GM23248 (cell line): ENCODE data around the gene SEPTIN5. TPM values are rescaled to one million over a fixed set of nuclear protein-coding genes. Genes with fewer than 3 reads are reported as not detected.

ENCODE experiments used
- DNase-seq: peaks from one replicate; pipeline ENCODE4 v3.0.0-alpha.2; 2015
- H2AFZ ChIP-seq: fragments of 200-600 bp; sonication (generic); 2 replicates; pipeline ENCODE4 v1.6.1; 2016; ENCODE audit warnings: antibody characterized with exemption
- H3F3A ChIP-seq: fragments of 200-600 bp; sonication (generic); 2 replicates; pipeline ENCODE4 v1.6.1; 2016; ENCODE audit warnings: mild to moderate bottlenecking, antibody characterized with exemption, mixed run types; ENCODE audit not compliant: insufficient read depth
- H3K27ac ChIP-seq: fragments of 200-600 bp; sonication (generic); 2 replicates; pipeline ENCODE4 v1.5.1; 2016; ENCODE audit warnings: mild to moderate bottlenecking
- H3K27me3 ChIP-seq: fragments of 200-600 bp; sonication (generic); replicated peaks from 2 replicates; pipeline ENCODE4 v1.6.1; 2016; ENCODE audit warnings: mild to moderate bottlenecking; ENCODE audit not compliant: insufficient read depth
- H3K36me3 ChIP-seq: fragments of 200-600 bp; sonication (generic); 2 replicates; pipeline ENCODE4 v1.6.1; 2016; ENCODE audit warnings: low read depth, mild to moderate bottlenecking
- H3K4me1 ChIP-seq: fragments of 200-600 bp; sonication (generic); 2 replicates; pipeline ENCODE4 v1.6.1; 2016; ENCODE audit warnings: mild to moderate bottlenecking; ENCODE audit not compliant: insufficient read depth
- H3K4me2 ChIP-seq: fragments of 200-600 bp; sonication (generic); one replicate; pipeline ENCODE4 v1.6.1; 2016; ENCODE audit warnings: mild to moderate bottlenecking; ENCODE audit not compliant: unreplicated experiment
- H3K4me3 ChIP-seq: fragments of 200-600 bp; sonication (generic); 2 replicates; pipeline ENCODE4 v1.5.1; 2016; ENCODE audit warnings: mild to moderate bottlenecking
- H3K79me2 ChIP-seq: fragments of 200-600 bp; sonication (generic); 2 replicates; pipeline ENCODE4 v1.6.1; 2016; ENCODE audit warnings: mild to moderate bottlenecking; ENCODE audit not compliant: insufficient read depth
- H3K9ac ChIP-seq: fragments of 200-600 bp; sonication (generic); 2 replicates; pipeline ENCODE4 v1.6.1; 2016; ENCODE audit warnings: mild to moderate bottlenecking
- H3K9me2 ChIP-seq: fragments of 200-600 bp; sonication (generic); 2 replicates; pipeline ENCODE4 v1.6.1; 2016; ENCODE audit warnings: mixed run types, mild to moderate bottlenecking, moderate library complexity; ENCODE audit not compliant: insufficient read depth
- H3K9me3 ChIP-seq: fragments of 200-600 bp; sonication (generic); one replicate; pipeline ENCODE4 v1.6.1; 2017; ENCODE audit warnings: low read depth
- H4K20me1 ChIP-seq: fragments of 200-600 bp; sonication (generic); 2 replicates; pipeline ENCODE4 v1.6.0; 2016; ENCODE audit not compliant: insufficient read depth
- EZH2 ChIP-seq: fragments of 200-600 bp; sonication (generic); IDR thresholded peaks from 2 replicates; pipeline ENCODE4 v1.6.1; 2018; ENCODE audit warnings: antibody characterized with exemption, mild to moderate bottlenecking; ENCODE audit not compliant: insufficient read depth, poor library complexity, severe bottlenecking
- EZH2phosphoT487 ChIP-seq: fragments of 200-600 bp; sonication (generic); IDR thresholded peaks from 2 replicates; pipeline ENCODE4 v1.6.1; 2018; ENCODE audit warnings: antibody characterized with exemption, moderate library complexity, mild to moderate bottlenecking, low read depth; ENCODE audit not compliant: insufficient read depth
- WGBS, 2 experiments: methylation state at CpG; one replicate each; pipeline ENCODE4 v1.1.6; 2015 to 2017; ENCODE audit warnings: low lambda C conversion rate in 2 of 2, low coverage in 1 of 2; ENCODE audit errors: missing lambda C conversion rate in 2 of 2; 5-methylcytosine and 5-hydroxymethylcytosine counted together
- in situ Hi-C: fragments of 300-500 bp; cut with MboI; formaldehyde crosslinking; loops from 2 replicates; pipeline ENCODE4 v1.15.0; 2020
- polyA plus RNA-seq: library from polyadenylated mRNA; unstranded; fragments of >200 nt; fragmentation: Nextera tagmentation; extraction: Ambion mirVana; gene quantifications from 2 replicates; pipeline ENCODE4 v1.2.1, GENCODE V29; 2016
- total RNA-seq: library from RNA; depleted of rRNA; stranded (reverse); fragments of >200 nt; shearing (Covaris generic); gene quantifications from 2 replicates; pipeline ENCODE4 v1.2.3, GENCODE V29; 2014

The SEPTIN5 gene
- total and polyA plus RNA-seq, 2 experiments from 2014 or later: 17.0 to 31.5 TPM

- Histone ChIP-seq H3K27me3 (no peaks in the 10 kb centered on the region), H3F3A (no peaks in the 10 kb centered on the region), H3K36me3 (no peaks in the 10 kb centered on the region), H3K79me2 (no peaks in the 10 kb centered on the region), H3K9ac (no peak overlapping the region), H3K9me2 (no peaks in the 10 kb centered on the region), H3K27ac (no peak overlapping the region), H3K4me2 (no peak overlapping the region), H3K9me3 (no peaks in the 10 kb centered on the region), H3K4me1 (no peaks in the 10 kb centered on the region), H2AFZ (no peak overlapping the region), H4K20me1 (no peaks in the 10 kb centered on the region), H3K4me3 (no peak overlapping the region)
- DNase-seq: no peak
- in situ Hi-C loops: no loop called here
- 76 to 86% methylated on average over 15 to 17 of the region's 17 CpGs for WGBS, 2 experiments
- TF ChIP-seq EZH2 (no peak), EZH2phosphoT487 (no peak)
Observed at GRCh38 chr22:19737846-19738663, 23.8 kb downstream of the SEPTIN5 start.

- H3K79me2 ChIP-seq: no peaks in the 10 kb centered on the region
- in situ Hi-C loops: no loop called here
- TF ChIP-seq EZH2phosphoT487 (no peak), EZH2 (no peak)
Observed at GRCh38 chr22:19738664-19739447, 24.6 kb downstream of the SEPTIN5 start.

GRCh38 chr22:19739448-19739895, 25.2 kb downstream of the SEPTIN5 start:
- no peaks in the 10 kb centered on the region for H3K27me3 ChIP-seq
- no peak overlapping the region for H3K4me3 ChIP-seq
- no peaks in the 10 kb centered on the region for H3K79me2 ChIP-seq
- no peak for DNase-seq
- 51 to 65% methylated on average over 13 to 15 of the region's 16 CpGs for WGBS, 2 experiments
- no peaks in the 10 kb centered on the region for H3K36me3 ChIP-seq
- no peaks in the 10 kb centered on the region for H3K4me1 ChIP-seq
- H3K9ac ChIP-seq: no peak overlapping the region
- in situ Hi-C loops: no loop called here
- no peak for TF ChIP-seq EZH2
- no peak for TF ChIP-seq EZH2phosphoT487
- H3K4me2 ChIP-seq: no peak overlapping the region
- no peaks in the 10 kb centered on the region for H3K9me2 ChIP-seq
- H4K20me1 ChIP-seq: no peaks in the 10 kb centered on the region
- no peak overlapping the region for H2AFZ ChIP-seq
- no peak overlapping the region for H3K27ac ChIP-seq
- no peaks in the 10 kb centered on the region for H3F3A ChIP-seq
- H3K9me3 ChIP-seq: no peaks in the 10 kb centered on the region

More at GRCh38 chr22:19738664-19739447, 24.6 kb downstream of the SEPTIN5 start:
- Histone ChIP-seq H3K36me3 (no peaks in the 10 kb centered on the region), H2AFZ (no peak overlapping the region), H3F3A (no peaks in the 10 kb centered on the region), H3K9ac (no peak overlapping the region), H3K4me2 (no peak overlapping the region), H4K20me1 (no peaks in the 10 kb centered on the region), H3K27ac (no peak overlapping the region), H3K27me3 (no peaks in the 10 kb centered on the region), H3K9me3 (no peaks in the 10 kb centered on the region), H3K4me3 (no peak overlapping the region), H3K4me1 (no peaks in the 10 kb centered on the region), H3K9me2 (no peaks in the 10 kb centered on the region)
- 51 to 57% methylated on average over 28 to 30 of the region's 31 CpGs for WGBS, 2 experiments
- DNase-seq: no peak

GRCh38 chr22:19739911-19740449, 25.7 kb downstream of the SEPTIN5 start:
- Histone ChIP-seq H3K4me3 (no peak overlapping the region), H3K4me2 (no peak overlapping the region), H3K9ac (no peak overlapping the region), H4K20me1 (no peaks in the 10 kb centered on the region), H3K9me2 (no peaks in the 10 kb centered on the region), H3K27me3 (no peaks in the 10 kb centered on the region), H3K36me3 (no peaks in the 10 kb centered on the region), H3F3A (no peaks in the 10 kb centered on the region), H3K79me2 (no peaks in the 10 kb centered on the region), H3K9me3 (no peaks in the 10 kb centered on the region), H3K27ac (no peak overlapping the region), H2AFZ (no peak overlapping the region), H3K4me1 (no peaks in the 10 kb centered on the region)
- WGBS, 2 experiments: 82 to 83% methylated on average over 6 to 7 of the region's 7 CpGs
- no peak for TF ChIP-seq EZH2phosphoT487
- in situ Hi-C loops: no loop called here
- DNase-seq: no peak
